ENCODE data around the gene ZNF24. TPM values are rescaled to one million over a fixed set of nuclear protein-coding genes. Genes with fewer than 3 reads are reported as not detected.

Gene ZNF24
- 35.8 TPM for polyA plus RNA-seq (2013, experiment 1 of 2)
- polyA plus RNA-seq (2013, experiment 2 of 2): 35.7 TPM

GRCh38 chr18:35343936-35344735 is at the start of gene ZNF24:
Gene ZNF24, minus strand, starts transcription at chr18:35344420. Its CDS starts 3,770 bp downstream, at chr18:35340650.
- H3K4me2 ChIP-seq (ENCODE audit: low read length): peak within 1 kb of the TSS; percentile 86
- H3K9ac ChIP-seq (ENCODE audit: low read length): peak within 1 kb of the TSS; percentile 94
- peaks cover 11% of the 10 kb centered on the region for H3K79me1 ChIP-seq (ENCODE audit: low read length)
- H3K4me1 ChIP-seq (ENCODE audit: control insufficient read depth, low read depth, low read length): no peaks in the 10 kb centered on the region
- peaks cover 6% of the 10 kb centered on the region for H3K36me3 ChIP-seq (ENCODE audit: control insufficient read depth, insufficient read depth, low read length)
- peak within 1 kb of the TSS; percentile 93 for H3K4me3 ChIP-seq (ENCODE audit: low read length)
- no peaks in the 10 kb centered on the region for H3K27me3 ChIP-seq (ENCODE audit: insufficient read depth, low read length, poor library complexity)
- DNase-seq: peak; percentile 98
- H3K23ac ChIP-seq (ENCODE audit: low read length): no peak within 1 kb of the TSS
- no CpG with 5 or more reads among the region's 64 CpGs for WGBS (ENCODE audit: extremely low coverage, insufficient coverage, low lambda C conversion rate)
- no peak within 1 kb of the TSS for H2AK5ac ChIP-seq (ENCODE audit: low read length)
- peak within 1 kb of the TSS; percentile 82 for H4K8ac ChIP-seq (ENCODE audit: low read depth, low read length)
- peak within 1 kb of the TSS; percentile 94 for H3K56ac ChIP-seq (ENCODE audit: low read length)
- H2BK15ac ChIP-seq (replicated peaks; ENCODE audit: low read depth): peak within 1 kb of the TSS; percentile 98
- H3K27ac ChIP-seq (ENCODE audit: low read depth, low read length): peak within 1 kb of the TSS; percentile 90
- peak within 1 kb of the TSS; percentile 8 for H4K5ac ChIP-seq (ENCODE audit: low read length)
- peak within 1 kb of the TSS; percentile 84 for H2BK120ac ChIP-seq (ENCODE audit: low read depth, low read length)
- peak within 1 kb of the TSS; percentile 58 for H2BK5ac ChIP-seq (ENCODE audit: low read length)
- peak within 1 kb of the TSS; percentile 87 for H3K4ac ChIP-seq (ENCODE audit: low read depth, low read length)
- H3K79me2 ChIP-seq (ENCODE audit: control insufficient read depth, insufficient read depth, low read length): peaks cover 35% of the 10 kb centered on the region
- H3K18ac ChIP-seq (ENCODE audit: low read length): peak within 1 kb of the TSS; percentile 88

GRCh38 chr18:35393716-35394115 is 49.5 kb upstream of the ZNF24 start:
- Histone ChIP-seq H4K5ac (ENCODE audit: low read length) (no peak overlapping the region), H3K79me2 (ENCODE audit: control insufficient read depth, insufficient read depth, low read length) (no peaks in the 10 kb centered on the region), H3K4ac (ENCODE audit: low read depth, low read length) (no peak overlapping the region), H3K18ac (ENCODE audit: low read length) (no peak overlapping the region), H3K79me1 (ENCODE audit: low read length) (no peaks in the 10 kb centered on the region), H3K27ac (ENCODE audit: low read depth, low read length) (no peak overlapping the region), H3K4me3 (ENCODE audit: low read length) (no peak overlapping the region), H3K4me1 (ENCODE audit: control insufficient read depth, low read depth, low read length) (no peaks in the 10 kb centered on the region), H3K23ac (ENCODE audit: low read length) (no peak overlapping the region), H3K56ac (ENCODE audit: low read length) (no peak overlapping the region), H2BK15ac (replicated peaks; ENCODE audit: low read depth) (no peak overlapping the region), H3K4me2 (ENCODE audit: low read length) (no peak overlapping the region), H3K27me3 (ENCODE audit: insufficient read depth, low read length, poor library complexity) (no peaks in the 10 kb centered on the region), H2AK5ac (ENCODE audit: low read length) (no peak overlapping the region), H4K8ac (ENCODE audit: low read depth, low read length) (no peak overlapping the region), H3K36me3 (ENCODE audit: control insufficient read depth, insufficient read depth, low read length) (no peaks in the 10 kb centered on the region), H2BK5ac (ENCODE audit: low read length) (no peak overlapping the region), H3K9ac (ENCODE audit: low read length) (no peak overlapping the region), H2BK120ac (ENCODE audit: low read depth, low read length) (no peak overlapping the region)
- no peak for DNase-seq

- Histone ChIP-seq H2BK5ac (ENCODE audit: low read length) (no peak overlapping the region), H3K4ac (ENCODE audit: low read depth, low read length) (no peak overlapping the region), H4K5ac (ENCODE audit: low read length) (no peak overlapping the region), H4K8ac (ENCODE audit: low read depth, low read length) (no peak overlapping the region), H3K4me1 (ENCODE audit: control insufficient read depth, low read depth, low read length) (no peaks in the 10 kb centered on the region), H2AK5ac (ENCODE audit: low read length) (no peak overlapping the region), H3K18ac (ENCODE audit: low read length) (no peak overlapping the region), H3K9ac (ENCODE audit: low read length) (no peak overlapping the region), H3K27ac (ENCODE audit: low read depth, low read length) (no peak overlapping the region), H3K79me1 (ENCODE audit: low read length) (no peaks in the 10 kb centered on the region), H3K36me3 (ENCODE audit: control insufficient read depth, insufficient read depth, low read length) (no peaks in the 10 kb centered on the region), H3K23ac (ENCODE audit: low read length) (no peak overlapping the region), H3K56ac (ENCODE audit: low read length) (no peak overlapping the region), H3K79me2 (ENCODE audit: control insufficient read depth, insufficient read depth, low read length) (no peaks in the 10 kb centered on the region), H3K27me3 (ENCODE audit: insufficient read depth, low read length, poor library complexity) (no peaks in the 10 kb centered on the region), H2BK120ac (ENCODE audit: low read depth, low read length) (no peak overlapping the region), H3K4me3 (ENCODE audit: low read length) (no peak overlapping the region), H3K4me2 (ENCODE audit: low read length) (no peak overlapping the region), H2BK15ac (replicated peaks; ENCODE audit: low read depth) (no peak overlapping the region)
- no peak for DNase-seq
These were observed 48.2 kb upstream of the ZNF24 start for GRCh38 chr18:35392375-35392774.

GRCh38 chr18:35390951-35391700 is 46.9 kb upstream of the ZNF24 start:
- H3K4me3 ChIP-seq (ENCODE audit: low read length): no peak overlapping the region
- no peak overlapping the region for H3K56ac ChIP-seq (ENCODE audit: low read length)
- H3K79me1 ChIP-seq (ENCODE audit: low read length): no peaks in the 10 kb centered on the region
- H3K23ac ChIP-seq (ENCODE audit: low read length): no peak overlapping the region
- H3K79me2 ChIP-seq (ENCODE audit: control insufficient read depth, insufficient read depth, low read length): no peaks in the 10 kb centered on the region
- no CpG with 5 or more reads among the region's 3 CpGs for WGBS (ENCODE audit: extremely low coverage, insufficient coverage, low lambda C conversion rate)
- H4K5ac ChIP-seq (ENCODE audit: low read length): no peak overlapping the region
- H3K27me3 ChIP-seq (ENCODE audit: insufficient read depth, low read length, poor library complexity): no peaks in the 10 kb centered on the region
- no peak overlapping the region for H4K8ac ChIP-seq (ENCODE audit: low read depth, low read length)
- no peak overlapping the region for H2BK120ac ChIP-seq (ENCODE audit: low read depth, low read length)
- H3K18ac ChIP-seq (ENCODE audit: low read length): no peak overlapping the region
- no peak overlapping the region for H2BK15ac ChIP-seq (replicated peaks; ENCODE audit: low read depth)
- no peaks in the 10 kb centered on the region for H3K4me1 ChIP-seq (ENCODE audit: control insufficient read depth, low read depth, low read length)
- no peak overlapping the region for H3K27ac ChIP-seq (ENCODE audit: low read depth, low read length)
- H3K36me3 ChIP-seq (ENCODE audit: control insufficient read depth, insufficient read depth, low read length): no peaks in the 10 kb centered on the region
- H2AK5ac ChIP-seq (ENCODE audit: low read length): no peak overlapping the region
- no peak for DNase-seq
- H2BK5ac ChIP-seq (ENCODE audit: low read length): no peak overlapping the region
- H3K4ac ChIP-seq (ENCODE audit: low read depth, low read length): no peak overlapping the region
- H3K9ac ChIP-seq (ENCODE audit: low read length): no peak overlapping the region
- H3K4me2 ChIP-seq (ENCODE audit: low read length): no peak overlapping the region

- Histone ChIP-seq H3K18ac (ENCODE audit: low read length) (no peak overlapping the region), H3K4me3 (ENCODE audit: low read length) (no peak overlapping the region), H3K4me2 (ENCODE audit: low read length) (no peak overlapping the region), H2BK5ac (ENCODE audit: low read length) (no peak overlapping the region), H4K5ac (ENCODE audit: low read length) (no peak overlapping the region), H3K27ac (ENCODE audit: low read depth, low read length) (no peak overlapping the region), H4K8ac (ENCODE audit: low read depth, low read length) (peak overlapping the region; percentile 56), H2BK120ac (ENCODE audit: low read depth, low read length) (no peak overlapping the region), H2AK5ac (ENCODE audit: low read length) (no peak overlapping the region), H3K36me3 (ENCODE audit: control insufficient read depth, insufficient read depth, low read length) (no peaks in the 10 kb centered on the region), H3K9ac (ENCODE audit: low read length) (no peak overlapping the region), H3K79me2 (ENCODE audit: control insufficient read depth, insufficient read depth, low read length) (no peaks in the 10 kb centered on the region), H3K56ac (ENCODE audit: low read length) (no peak overlapping the region), H3K4ac (ENCODE audit: low read depth, low read length) (no peak overlapping the region), H3K27me3 (ENCODE audit: insufficient read depth, low read length, poor library complexity) (no peaks in the 10 kb centered on the region), H3K4me1 (ENCODE audit: control insufficient read depth, low read depth, low read length) (no peaks in the 10 kb centered on the region), H2BK15ac (replicated peaks; ENCODE audit: low read depth) (no peak overlapping the region), H3K79me1 (ENCODE audit: low read length) (no peaks in the 10 kb centered on the region), H3K23ac (ENCODE audit: low read length) (no peak overlapping the region)
- WGBS (ENCODE audit: extremely low coverage, insufficient coverage, low lambda C conversion rate): no CpG with 5 or more reads among the region's 5 CpGs
- DNase-seq: no peak
These were observed 44.9 kb upstream of the ZNF24 start for GRCh38 chr18:35389095-35389618.

Data from mesendoderm (in vitro differentiated cells).